ENCODE measurements around the gene SLC38A3.

SLC38A3 gene

DNA sequence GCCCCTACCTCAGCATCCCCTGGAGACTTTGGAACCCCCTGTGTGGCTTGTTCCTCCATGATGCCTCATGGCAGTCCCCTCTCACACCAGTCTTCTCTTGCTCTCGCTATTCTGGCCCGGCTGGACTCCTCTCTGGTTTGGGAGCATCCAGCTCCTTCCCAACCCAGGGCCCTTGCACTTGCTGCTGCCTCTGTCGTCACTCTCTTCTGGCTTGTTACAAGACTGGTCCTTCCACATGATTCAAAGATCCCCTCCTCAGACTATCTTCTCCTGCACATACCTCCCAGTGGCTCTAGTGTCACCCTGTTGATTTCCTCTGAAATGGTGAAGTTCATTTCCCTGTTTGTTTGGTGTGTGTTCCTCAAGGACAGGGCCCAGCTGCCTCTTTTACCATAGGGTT, 24.4 kb downstream of the SLC38A3 start:
- no peak overlapping the region for H3K4me3 ChIP-seq (replicated peaks; ENCODE audit: low read depth, low read length)
- H3K36me3 ChIP-seq (ENCODE audit: control insufficient read depth, insufficient read depth, low read length), result no peaks in the 10 kb centered on the region
- no peaks in the 10 kb centered on the region; the same call in 1 of the 2 replicates for H3K27me3 ChIP-seq (replicated peaks; ENCODE audit: control insufficient read depth, insufficient read depth, low read length)
- no peak for DNase-seq (ENCODE audit: extremely low read depth, insufficient read length)
- TF ChIP-seq, protein P1, sequence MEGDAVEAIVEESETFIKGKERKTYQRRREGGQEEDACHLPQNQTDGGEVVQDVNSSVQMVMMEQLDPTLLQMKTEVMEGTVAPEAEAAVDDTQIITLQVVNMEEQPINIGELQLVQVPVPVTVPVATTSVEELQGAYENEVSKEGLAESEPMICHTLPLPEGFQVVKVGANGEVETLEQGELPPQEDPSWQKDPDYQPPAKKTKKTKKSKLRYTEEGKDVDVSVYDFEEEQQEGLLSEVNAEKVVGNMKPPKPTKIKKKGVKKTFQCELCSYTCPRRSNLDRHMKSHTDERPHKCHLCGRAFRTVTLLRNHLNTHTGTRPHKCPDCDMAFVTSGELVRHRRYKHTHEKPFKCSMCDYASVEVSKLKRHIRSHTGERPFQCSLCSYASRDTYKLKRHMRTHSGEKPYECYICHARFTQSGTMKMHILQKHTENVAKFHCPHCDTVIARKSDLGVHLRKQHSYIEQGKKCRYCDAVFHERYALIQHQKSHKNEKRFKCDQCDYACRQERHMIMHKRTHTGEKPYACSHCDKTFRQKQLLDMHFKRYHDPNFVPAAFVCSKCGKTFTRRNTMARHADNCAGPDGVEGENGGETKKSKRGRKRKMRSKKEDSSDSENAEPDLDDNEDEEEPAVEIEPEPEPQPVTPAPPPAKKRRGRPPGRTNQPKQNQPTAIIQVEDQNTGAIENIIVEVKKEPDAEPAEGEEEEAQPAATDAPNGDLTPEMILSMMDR (IDR thresholded peaks at IDR 0.05; ENCODE audit: insufficient read depth, low read length, poor library complexity, severe bottlenecking), result no peak

DNA sequence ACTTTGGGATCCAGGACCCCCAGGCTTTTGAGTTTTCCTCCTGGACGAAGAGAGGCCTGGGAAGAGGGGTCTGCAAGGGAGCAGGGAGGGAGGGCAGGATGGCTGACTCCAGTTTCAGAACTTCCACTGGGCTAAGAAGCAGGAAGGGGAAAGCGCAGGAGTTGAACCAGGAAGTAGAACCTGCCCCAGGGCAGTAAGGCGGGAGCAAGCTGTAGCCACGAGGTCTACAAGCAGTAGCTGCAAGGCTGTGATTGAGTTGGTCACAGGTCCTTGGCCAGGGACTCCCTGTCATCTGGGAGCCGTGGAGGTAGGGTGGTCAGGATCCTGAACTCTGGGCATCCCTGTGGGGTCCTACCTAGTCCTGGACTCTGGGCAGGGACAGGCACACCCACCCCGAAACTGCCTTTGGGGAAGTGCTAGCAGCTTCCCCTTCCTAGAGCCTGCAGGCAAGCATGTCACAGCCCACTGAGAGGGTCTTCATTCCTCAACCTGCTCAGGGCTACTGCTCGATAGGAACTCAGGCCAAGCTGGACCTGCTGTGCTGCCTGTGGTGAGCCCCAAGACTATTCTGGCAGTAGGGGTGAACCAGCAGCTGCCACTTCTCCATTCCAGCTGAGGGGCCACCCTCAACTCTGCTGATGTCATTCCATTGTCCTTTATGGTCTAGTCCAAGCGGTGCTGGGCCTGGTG, 25.2 kb downstream of the SLC38A3 start:
- TF ChIP-seq, protein P1 (IDR thresholded peaks at IDR 0.05; ENCODE audit: insufficient read depth, low read length, poor library complexity, severe bottlenecking), result no peak

DNA sequence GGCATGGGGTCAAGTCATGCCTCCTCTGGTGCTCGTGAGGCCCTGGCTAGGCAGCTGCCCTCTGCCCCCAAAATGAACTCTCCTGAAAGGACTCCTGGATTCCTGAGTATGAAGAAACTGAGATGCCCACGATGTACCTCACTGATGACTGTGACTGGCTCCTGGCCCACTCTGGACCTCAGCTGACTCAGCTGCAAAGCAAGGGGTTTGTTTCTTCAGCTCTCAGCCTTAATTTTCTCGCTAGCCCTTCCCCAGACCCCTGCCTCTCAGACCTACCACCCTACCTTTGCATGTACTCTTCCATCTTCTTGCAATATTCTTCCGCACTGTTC, 25.7 kb downstream of the SLC38A3 start:
- no peaks in the 10 kb centered on the region for H3K36me3 ChIP-seq (ENCODE audit: control insufficient read depth, insufficient read depth, low read length)
- no peak for DNase-seq (ENCODE audit: extremely low read depth, insufficient read length)
- TF ChIP-seq, protein P1 (IDR thresholded peaks at IDR 0.05; ENCODE audit: insufficient read depth, low read length, poor library complexity, severe bottlenecking), result no peak
- H3K27me3 ChIP-seq (replicated peaks; ENCODE audit: control insufficient read depth, insufficient read depth, low read length), result no peaks in the 10 kb centered on the region
- no peak overlapping the region for H3K4me3 ChIP-seq (replicated peaks; ENCODE audit: low read depth, low read length)

More for the DNA sequence above, 25.2 kb downstream of the SLC38A3 start:
- DNase-seq (ENCODE audit: extremely low read depth, insufficient read length), result no peak
- Histone ChIP-seq H3K4me3 (replicated peaks; ENCODE audit: low read depth, low read length) (no peak overlapping the region), H3K27me3 (replicated peaks; ENCODE audit: control insufficient read depth, insufficient read depth, low read length) (no peaks in the 10 kb centered on the region; the same call in 1 of the 2 replicates), H3K36me3 (ENCODE audit: control insufficient read depth, insufficient read depth, low read length) (no peaks in the 10 kb centered on the region)

DNA sequence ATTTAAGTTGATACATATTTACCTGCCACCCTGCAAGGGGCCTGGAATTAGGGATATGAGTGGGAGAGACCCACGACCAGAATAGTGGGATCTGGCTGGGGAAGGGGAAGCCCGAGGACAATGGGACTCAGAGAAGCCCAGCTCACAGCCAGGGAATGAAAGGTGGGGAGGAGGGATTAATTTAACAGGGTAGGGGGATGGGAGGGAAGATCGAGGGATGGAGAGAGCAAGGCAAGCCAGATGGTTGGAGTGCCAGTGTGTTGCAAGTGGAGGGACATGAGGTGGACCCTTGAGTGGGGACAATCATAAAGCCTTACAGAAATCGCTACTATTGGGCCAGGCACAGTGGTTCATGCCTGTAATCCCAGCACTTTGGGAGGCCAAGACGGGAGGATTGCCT, 26.5 kb downstream of the SLC38A3 start:
- TF ChIP-seq, protein P1 (IDR thresholded peaks at IDR 0.05; ENCODE audit: insufficient read depth, low read length, poor library complexity, severe bottlenecking), result no peak
- Histone ChIP-seq H3K27me3 (replicated peaks; ENCODE audit: control insufficient read depth, insufficient read depth, low read length) (no peaks in the 10 kb centered on the region), H3K36me3 (ENCODE audit: control insufficient read depth, insufficient read depth, low read length) (no peaks in the 10 kb centered on the region), H3K4me3 (replicated peaks; ENCODE audit: low read depth, low read length) (no peak overlapping the region)
- no peak for DNase-seq (ENCODE audit: extremely low read depth, insufficient read length)

DNA sequence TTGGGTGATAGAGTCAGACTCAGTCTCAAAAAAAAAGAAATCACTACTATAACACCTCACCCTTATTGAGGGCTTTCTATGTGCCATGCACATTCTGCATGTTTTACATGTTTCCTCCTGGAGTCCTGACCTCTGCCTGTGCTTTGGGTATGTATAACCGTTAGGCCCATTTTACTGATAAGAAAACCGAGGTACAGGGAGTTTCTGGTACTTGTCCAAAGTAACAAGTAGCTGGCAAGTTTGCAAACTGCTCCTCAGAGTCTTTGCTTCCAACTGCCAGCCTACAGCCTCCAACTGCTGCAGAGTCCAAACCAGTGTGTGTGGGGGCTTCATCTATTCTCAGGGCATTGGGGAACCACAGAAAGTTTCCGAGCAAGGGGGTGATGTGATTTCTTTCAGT, 27.2 kb downstream of the SLC38A3 start:
- no peak for DNase-seq (ENCODE audit: extremely low read depth, insufficient read length)
- TF ChIP-seq, protein P1 (IDR thresholded peaks at IDR 0.05; ENCODE audit: insufficient read depth, low read length, poor library complexity, severe bottlenecking), result no peak
- no peaks in the 10 kb centered on the region for H3K27me3 ChIP-seq (replicated peaks; ENCODE audit: control insufficient read depth, insufficient read depth, low read length)
- H3K36me3 ChIP-seq (ENCODE audit: control insufficient read depth, insufficient read depth, low read length), result no peaks in the 10 kb centered on the region
- no peak overlapping the region for H3K4me3 ChIP-seq (replicated peaks; ENCODE audit: low read depth, low read length)

DNA sequence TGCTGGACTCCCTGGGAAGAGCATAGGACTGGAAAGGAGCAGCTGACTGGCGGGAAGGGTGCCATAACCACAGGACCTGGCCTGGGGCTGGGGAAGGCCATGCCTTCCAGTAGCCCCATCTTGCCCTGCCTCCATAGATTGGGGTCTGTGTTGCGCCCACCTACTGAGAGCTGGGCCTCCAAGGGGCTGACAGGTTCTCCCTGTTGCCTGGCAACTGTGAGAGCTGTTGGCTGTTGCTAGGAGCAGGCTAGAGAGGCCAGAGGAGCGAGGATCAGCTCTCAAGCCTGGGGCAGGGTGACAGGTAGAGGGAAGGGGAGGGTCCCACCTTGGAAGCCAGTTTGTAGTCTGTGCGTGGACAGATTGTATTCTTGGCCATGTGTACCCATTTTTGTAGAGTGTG, 28.1 kb downstream of the SLC38A3 start:
- TF ChIP-seq, protein P1 (IDR thresholded peaks at IDR 0.05; ENCODE audit: insufficient read depth, low read length, poor library complexity, severe bottlenecking), result no peak
- Histone ChIP-seq H3K4me3 (replicated peaks; ENCODE audit: low read depth, low read length) (no peak overlapping the region), H3K27me3 (replicated peaks; ENCODE audit: control insufficient read depth, insufficient read depth, low read length) (no peaks in the 10 kb centered on the region), H3K36me3 (ENCODE audit: control insufficient read depth, insufficient read depth, low read length) (no peaks in the 10 kb centered on the region)
- DNase-seq (ENCODE audit: extremely low read depth, insufficient read length), result no peak

All from GM06990 (cell line).